Activated CD8-positive, alpha-beta T cell treated with anti-CD3 and anti-CD28 coated beads for 36 hours (primary cell): ENCODE results near the gene CMIP. TPM values are rescaled to one million over a fixed set of nuclear protein-coding genes. Genes with fewer than 3 reads are reported as not detected.

Experiments used
- ATAC-seq: fragments of 200-7000 bp; cut with Tn5 transposase; one replicate; pipeline ENCODE4 v1.10.0; 2021; ENCODE audit warnings: mild to moderate bottlenecking, moderate library complexity
- CTCF ChIA-PET: fragments of 350-600 bp; sonication (Branson Sonifier 250); formaldehyde crosslinking; loops from one replicate; lab custom pipeline; 2021; ENCODE audit warnings: antibody characterized with exemption; lab: Charles Lee
- POLR2A ChIA-PET: fragments of 350-600 bp; sonication (Branson Sonifier 250); formaldehyde crosslinking; loops from one replicate; lab custom pipeline; 2021; ENCODE audit warnings: antibody characterized with exemption; lab: Charles Lee
- DNase-seq: peaks from one replicate; pipeline ENCODE4 v3.0.0-alpha.2; 2020
- H3K27ac Mint-ChIP-seq: one replicate; pipeline ENCODE4 v1.8.0; 2021; ENCODE audit warnings: mild to moderate bottlenecking, mixed read lengths
- H3K27me3 Mint-ChIP-seq: one replicate; pipeline ENCODE4 v1.8.0; 2021; ENCODE audit warnings: mixed read lengths
- H3K36me3 Mint-ChIP-seq: one replicate; pipeline ENCODE4 v1.8.0; 2021; ENCODE audit warnings: low read depth, mixed read lengths
- H3K4me1 Mint-ChIP-seq: one replicate; pipeline ENCODE4 v1.8.0; 2021; ENCODE audit warnings: low read depth, mixed read lengths
- H3K4me3 Mint-ChIP-seq: one replicate; pipeline ENCODE4 v1.8.0; 2021; ENCODE audit warnings: mild to moderate bottlenecking, moderate library complexity, mixed read lengths
- H3K9me3 Mint-ChIP-seq: one replicate; pipeline ENCODE4 v1.8.0; 2021; ENCODE audit warnings: mixed read lengths
- CTCF ChIP-seq: fragments of 200-600 bp; IDR thresholded peaks from one replicate; pipeline ENCODE4 v1.8.0; 2022; ENCODE audit warnings: antibody characterized with exemption, mild to moderate bottlenecking
- intact Hi-C: fragments of 100-400 bp; cut with micrococcal nuclease; formaldehyde crosslinking; loops from one replicate; pipeline ENCODE4 v1.10.0; 2022
- total RNA-seq, 2 experiments: library from RNA; stranded (reverse); gene quantifications; one replicate each; pipeline ENCODE4 v1.2.3, GENCODE V29; 2021

Gene CMIP
- total RNA-seq, 2 experiments from 2014 or later, result 37.6 to 38.5 TPM

- ATAC-seq (no peak), DNase-seq (no peak)
- POLR2A ChIA-PET, result interaction anchor here (1.4 kb wide), 1 partner anchor 153 kb away, joined by 5 read pairs; no protein-coding TSS in a partner anchor
- Mint-ChIP-seq H3K27ac (no peak overlapping the region), H3K27me3 (no peaks in the 10 kb centered on the region), H3K4me1 (peaks cover 46% of the 10 kb centered on the region), H3K36me3 (peaks cover 12% of the 10 kb centered on the region), H3K4me3 (no peak overlapping the region), H3K9me3 (no peaks in the 10 kb centered on the region)
- CTCF ChIA-PET, result interaction anchor here (1.0 kb wide), 1 partner anchor 60 kb away, joined by 3 read pairs; no protein-coding TSS in a partner anchor
- TF ChIP-seq CTCF, result no peak
- intact Hi-C loops, result no loop called here
Observed at GRCh38 chr16:81463296-81463890, 18.8 kb downstream of the CMIP start.

GRCh38 chr16:81464279-81464678, 19.7 kb downstream of the CMIP start:
- TF ChIP-seq CTCF, result no peak
- CTCF ChIA-PET, result interaction anchor here (1.0 kb wide), 1 partner anchor 60 kb away, joined by 3 read pairs; no protein-coding TSS in a partner anchor
- intact Hi-C loops, result no loop called here
- Mint-ChIP-seq H3K9me3 (no peaks in the 10 kb centered on the region), H3K4me1 (peaks cover 47% of the 10 kb centered on the region), H3K27me3 (no peaks in the 10 kb centered on the region), H3K27ac (no peak overlapping the region), H3K4me3 (no peak overlapping the region), H3K36me3 (peaks cover 5% of the 10 kb centered on the region)
- ATAC-seq (no peak), DNase-seq (no peak)
- POLR2A ChIA-PET, result interaction anchor here (0.6 to 1.4 kb wide), 3 partner anchors 10 to 185 kb away, joined by 3 to 5 read pairs (median 3); no protein-coding TSS in a partner anchor

- no peak for ATAC-seq
- no peak overlapping the region for H3K27ac Mint-ChIP-seq
- intact Hi-C loops, result no loop called here
- H3K9me3 Mint-ChIP-seq, result no peaks in the 10 kb centered on the region
- H3K4me3 Mint-ChIP-seq, result no peak overlapping the region
- no peak for TF ChIP-seq CTCF
- H3K4me1 Mint-ChIP-seq, result peaks cover 58% of the 10 kb centered on the region
- peaks cover 5% of the 10 kb centered on the region for H3K36me3 Mint-ChIP-seq
- CTCF ChIA-PET, result interaction anchor here (0.7 to 1.4 kb wide), 2 partner anchors 97 to 106 kb away, joined by 3 read pairs; no protein-coding TSS in a partner anchor
- H3K27me3 Mint-ChIP-seq, result no peaks in the 10 kb centered on the region
- no peak for DNase-seq
- POLR2A ChIA-PET, result no interaction called here
Observed at GRCh38 chr16:81465375-81465943, 20.9 kb downstream of the CMIP start.

- no peak overlapping the region for H3K27ac Mint-ChIP-seq
- ATAC-seq, result no peak
- POLR2A ChIA-PET, result interaction anchor here (1.2 kb wide), 1 partner anchor 9 kb away, joined by 3 read pairs; no protein-coding TSS in a partner anchor
- CTCF ChIA-PET, result interaction anchor here (1.4 kb wide), 1 partner anchor 98 kb away, joined by 3 read pairs; no protein-coding TSS in a partner anchor
- no peak for DNase-seq
- H3K4me3 Mint-ChIP-seq, result no peak overlapping the region
- intact Hi-C loops, result no loop called here
- no peaks in the 10 kb centered on the region for H3K9me3 Mint-ChIP-seq
- no peak for TF ChIP-seq CTCF
- peaks cover 5% of the 10 kb centered on the region for H3K36me3 Mint-ChIP-seq
- peaks cover 57% of the 10 kb centered on the region for H3K4me1 Mint-ChIP-seq
- no peaks in the 10 kb centered on the region for H3K27me3 Mint-ChIP-seq
Observed at GRCh38 chr16:81466356-81466980, 21.9 kb downstream of the CMIP start.
